ENCODE data around the gene OCLN.

DNA sequence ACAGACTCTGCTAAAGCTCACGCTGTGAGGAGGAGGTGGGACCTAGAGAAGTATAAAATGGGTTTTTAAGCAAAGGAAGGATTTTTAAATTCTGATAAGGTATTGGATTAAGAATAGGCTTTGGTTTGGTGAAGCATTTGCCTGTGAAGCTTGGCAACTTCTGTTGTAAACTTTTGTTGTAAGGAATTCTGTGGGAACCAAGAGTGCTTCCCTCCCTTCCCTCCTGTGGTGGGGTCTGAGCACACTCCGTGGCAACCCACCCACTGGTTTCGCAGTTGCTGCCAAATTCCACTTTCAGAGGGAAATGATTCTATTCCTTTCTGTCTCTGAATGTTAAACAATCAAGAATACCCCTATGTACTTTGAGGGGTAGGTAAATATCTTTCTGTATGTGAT is 38.8 kb downstream of the OCLN start:
- TF ChIP-seq TARDBP (IDR thresholded peaks at IDR 0.05), result no peak
- TF ChIP-seq HDGF (IDR thresholded peaks at IDR 0.05; ENCODE audit: borderline replicate concordance), result no peak
- no peak for TF ChIP-seq SP1 (IDR thresholded peaks at IDR 0.05)
- TF ChIP-seq CTBP1 (IDR thresholded peaks at IDR 0.05; ENCODE audit: borderline replicate concordance), result no peak
- TF ChIP-seq ZNF384 (IDR thresholded peaks at IDR 0.05), result no peak
- TF ChIP-seq L3MBTL2 (conservative IDR thresholded peaks at IDR 0.05), result no peak
- no peak for TF ChIP-seq FOXM1 (IDR thresholded peaks at IDR 0.05; ENCODE audit: borderline replicate concordance)
- no peak for TF ChIP-seq NFRKB (IDR thresholded peaks at IDR 0.05)
- no peak for TF ChIP-seq SUZ12 (IDR thresholded peaks at IDR 0.05)
- TF ChIP-seq, protein P1, sequence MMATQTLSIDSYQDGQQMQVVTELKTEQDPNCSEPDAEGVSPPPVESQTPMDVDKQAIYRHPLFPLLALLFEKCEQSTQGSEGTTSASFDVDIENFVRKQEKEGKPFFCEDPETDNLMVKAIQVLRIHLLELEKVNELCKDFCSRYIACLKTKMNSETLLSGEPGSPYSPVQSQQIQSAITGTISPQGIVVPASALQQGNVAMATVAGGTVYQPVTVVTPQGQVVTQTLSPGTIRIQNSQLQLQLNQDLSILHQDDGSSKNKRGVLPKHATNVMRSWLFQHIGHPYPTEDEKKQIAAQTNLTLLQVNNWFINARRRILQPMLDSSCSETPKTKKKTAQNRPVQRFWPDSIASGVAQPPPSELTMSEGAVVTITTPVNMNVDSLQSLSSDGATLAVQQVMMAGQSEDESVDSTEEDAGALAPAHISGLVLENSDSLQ (IDR thresholded peaks at IDR 0.05), result no peak
- no peak for TF ChIP-seq ARNT (IDR thresholded peaks at IDR 0.05)
- no peak for TF ChIP-seq FOXA1 (IDR thresholded peaks at IDR 0.05)
- no peak for TF ChIP-seq ELF4 (IDR thresholded peaks at IDR 0.05)
